Measurements from ENCODE around the gene ATG7. TPM values are rescaled to one million over a fixed set of nuclear protein-coding genes. Genes with fewer than 3 reads are reported as not detected.

ATG7 gene
- total RNA-seq, 2 donors from 2014 or later: 33.9 to 38.4 TPM

GRCh38 chr3:11245276-11245675, 26.9 kb upstream of the ATG7 start:
- DNase-seq: no peak

DNA sequence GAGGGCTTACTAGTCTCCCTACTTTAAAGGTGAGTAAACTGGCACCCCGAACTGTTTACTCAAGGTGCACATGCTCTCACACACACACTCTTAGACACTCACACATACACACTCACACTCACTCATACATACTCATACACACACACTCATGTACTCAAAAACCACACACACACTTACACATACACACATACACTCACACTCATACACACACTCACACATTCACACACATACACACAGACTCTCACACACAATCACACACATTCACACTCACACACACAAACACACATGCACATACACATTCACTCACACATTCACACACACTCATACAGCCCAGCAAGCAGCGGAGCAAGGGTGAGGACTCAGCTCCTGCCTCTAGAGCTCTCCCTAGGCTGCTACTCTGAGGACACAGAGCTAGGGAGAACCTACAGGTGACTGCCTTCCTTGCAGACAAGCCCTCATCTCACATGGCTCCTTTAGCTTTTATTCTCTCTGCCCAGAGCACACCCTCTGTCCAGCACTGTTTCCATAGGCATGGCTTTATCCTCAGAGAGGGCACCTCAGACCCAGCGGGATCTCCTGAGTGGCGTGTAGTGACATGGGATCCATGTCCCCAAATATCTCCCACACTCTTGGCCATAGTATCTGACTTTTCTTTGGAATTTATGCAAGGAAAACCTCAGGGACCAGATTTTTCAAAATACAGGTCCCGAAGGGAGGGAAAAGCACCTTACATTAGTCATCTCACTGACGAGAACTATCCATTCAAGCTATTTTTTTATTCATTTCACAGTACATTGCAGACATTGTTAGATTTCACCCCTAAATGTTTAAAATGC, 26.2 kb upstream of the ATG7 start:
- H3K27me3 Mint-ChIP-seq (ENCODE audit: insufficient read depth): no peaks in the 10 kb centered on the region
- H3K27ac ChIP-seq (ENCODE audit: low read depth, low read length): no peak overlapping the region

More at GRCh38 chr3:11245276-11245675, 26.9 kb upstream of the ATG7 start:
- Mint-ChIP-seq H3K36me3 (ENCODE audit: low read depth) (no peaks in the 10 kb centered on the region), H3K4me3 (no peak overlapping the region), H3K27me3 (ENCODE audit: insufficient read depth) (peaks cover 2% of the 10 kb centered on the region), H3K4me1 (no peaks in the 10 kb centered on the region), H3K27ac (no peak overlapping the region), H3K9me3 (no peaks in the 10 kb centered on the region)
- WGBS, 2 experiments (ENCODE audit: insufficient coverage in 1 of 2, insufficient read length in 1 of 2): 92 to 93% methylated on average over 6 to 8 of the region's 8 CpGs
- no peak overlapping the region for H3K27ac ChIP-seq (ENCODE audit: low read depth, low read length)
- H3K4me3 ChIP-seq (ENCODE audit: low read length): no peak overlapping the region
- no peaks in the 10 kb centered on the region for H3K36me3 ChIP-seq (ENCODE audit: control insufficient read depth, insufficient read depth, low read length)
- TF ChIP-seq CTCF (conservative IDR thresholded peaks at IDR 0.05): no peak
- no peak overlapping the region for H3K9ac ChIP-seq (ENCODE audit: extremely low read depth, low read length, poor library complexity, severe bottlenecking)
- no peaks in the 10 kb centered on the region for H3K9me3 ChIP-seq (ENCODE audit: control insufficient read depth, low read length)
- no peaks in the 10 kb centered on the region for H3K27me3 ChIP-seq (ENCODE audit: control insufficient read depth, insufficient read depth, low read length, poor library complexity, severe bottlenecking)
- no peaks in the 10 kb centered on the region for H3K4me1 ChIP-seq (ENCODE audit: control insufficient read depth, insufficient read depth, low read length)

DNA sequence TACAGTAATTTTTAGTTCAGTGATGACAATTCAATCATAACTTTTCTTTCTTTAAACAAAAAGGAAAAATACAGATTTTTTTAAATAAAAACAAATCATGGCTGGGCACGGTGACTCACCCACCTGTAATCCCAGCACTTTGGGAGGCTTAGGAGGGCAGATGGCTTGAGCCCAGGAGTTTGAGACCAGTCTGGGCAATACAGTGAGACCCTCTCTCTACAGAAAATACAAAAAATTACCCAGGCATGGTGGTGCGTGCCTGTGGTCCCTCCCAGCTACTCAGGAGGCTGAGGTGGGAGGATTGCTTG, 25.6 kb upstream of the ATG7 start:
- H3K27me3 Mint-ChIP-seq (ENCODE audit: insufficient read depth): no peaks in the 10 kb centered on the region
- WGBS, 2 experiments (ENCODE audit: insufficient coverage in 1 of 2, insufficient read length in 1 of 2): 82 to 100% methylated on average over 1 of the region's 2 CpGs
- no peak overlapping the region for H3K27ac Mint-ChIP-seq
- DNase-seq: no peak
- Histone ChIP-seq H3K27me3 (ENCODE audit: control insufficient read depth, insufficient read depth, low read length, poor library complexity, severe bottlenecking) (no peaks in the 10 kb centered on the region), H3K4me3 (ENCODE audit: low read length) (no peak overlapping the region), H3K36me3 (ENCODE audit: control insufficient read depth, insufficient read depth, low read length) (no peaks in the 10 kb centered on the region), H3K27ac (ENCODE audit: low read depth, low read length) (no peak overlapping the region), H3K9me3 (ENCODE audit: control insufficient read depth, low read length) (no peaks in the 10 kb centered on the region), H3K4me1 (ENCODE audit: control insufficient read depth, insufficient read depth, low read length) (no peaks in the 10 kb centered on the region), H3K9ac (ENCODE audit: extremely low read depth, low read length, poor library complexity, severe bottlenecking) (no peak overlapping the region)
- no peaks in the 10 kb centered on the region for H3K9me3 Mint-ChIP-seq
- H3K4me1 Mint-ChIP-seq: no peaks in the 10 kb centered on the region
- H3K4me3 Mint-ChIP-seq: no peak overlapping the region
- TF ChIP-seq CTCF (conservative IDR thresholded peaks at IDR 0.05): no peak
- H3K36me3 Mint-ChIP-seq (ENCODE audit: low read depth): no peaks in the 10 kb centered on the region

More for the DNA sequence above, 26.2 kb upstream of the ATG7 start:
- H3K9ac ChIP-seq (ENCODE audit: extremely low read depth, low read length, poor library complexity, severe bottlenecking): no peak overlapping the region
- no peak overlapping the region for H3K4me3 ChIP-seq (ENCODE audit: low read length)
- H3K4me1 ChIP-seq (ENCODE audit: control insufficient read depth, insufficient read depth, low read length): no peaks in the 10 kb centered on the region
- no peaks in the 10 kb centered on the region for H3K27me3 ChIP-seq (ENCODE audit: control insufficient read depth, insufficient read depth, low read length, poor library complexity, severe bottlenecking)
- no peak for DNase-seq
- Mint-ChIP-seq H3K4me1 (no peaks in the 10 kb centered on the region), H3K36me3 (ENCODE audit: low read depth) (no peaks in the 10 kb centered on the region), H3K9me3 (no peaks in the 10 kb centered on the region), H3K4me3 (no peak overlapping the region), H3K27ac (no peak overlapping the region)
- 83 to 84% methylated on average over 1 to 6 of the region's 6 CpGs for WGBS, 2 experiments (ENCODE audit: insufficient coverage in 1 of 2, insufficient read length in 1 of 2)
- no peaks in the 10 kb centered on the region for H3K9me3 ChIP-seq (ENCODE audit: control insufficient read depth, low read length)
- no peak for TF ChIP-seq CTCF (conservative IDR thresholded peaks at IDR 0.05)
- no peaks in the 10 kb centered on the region for H3K36me3 ChIP-seq (ENCODE audit: control insufficient read depth, insufficient read depth, low read length)
